GM23338 (cell line): ENCODE results near the gene ARID1B. TPM values are rescaled to one million over a fixed set of nuclear protein-coding genes. Genes with fewer than 3 reads are reported as not detected.

ENCODE experiments used
- ATAC-seq: fragments of 200-7000 bp; cut with Tn5 transposase; 3 replicates; pipeline ENCODE4 v1.9.1; 2020
- DNase-seq: peaks from one replicate; pipeline ENCODE4 v3.0.0-alpha.2; 2015; ENCODE audit warnings: low spot score
- H2AFZ ChIP-seq: fragments of 200-600 bp; sonication (generic); 2 replicates; pipeline ENCODE4 v1.8.0; 2016; ENCODE audit warnings: antibody characterized with exemption, mild to moderate bottlenecking, moderate library complexity
- H3F3A ChIP-seq: fragments of 200-600 bp; sonication (generic); replicated peaks from 2 replicates; pipeline ENCODE4 v1.8.0; 2017; ENCODE audit warnings: antibody characterized with exemption, mixed run types, low read depth
- H3K27ac ChIP-seq: fragments of 200-600 bp; sonication (generic); 2 replicates; pipeline ENCODE4 v1.6.1; 2016; ENCODE audit warnings: low read depth
- H3K27me3 ChIP-seq: fragments of 200-600 bp; sonication (generic); 2 replicates; pipeline ENCODE4 v1.8.0; 2016; ENCODE audit warnings: mild to moderate bottlenecking, mixed run types, moderate library complexity; ENCODE audit not compliant: insufficient read depth
- H3K36me3 ChIP-seq: fragments of 200-600 bp; sonication (generic); 2 replicates; pipeline ENCODE4 v1.8.0; 2016; ENCODE audit warnings: mild to moderate bottlenecking; ENCODE audit not compliant: insufficient read depth
- H3K4me1 ChIP-seq: fragments of 200-600 bp; sonication (generic); 2 replicates; pipeline ENCODE4 v1.8.0; 2016; ENCODE audit warnings: mild to moderate bottlenecking, moderate library complexity; ENCODE audit not compliant: insufficient read depth
- H3K4me2 ChIP-seq: fragments of 200-600 bp; sonication (generic); 2 replicates; pipeline ENCODE4 v1.7.1; 2017; ENCODE audit warnings: mixed run types
- H3K4me3 ChIP-seq: fragments of 200-600 bp; sonication (generic); 2 replicates; pipeline ENCODE4 v1.6.1; 2016; ENCODE audit warnings: mixed run types
- H3K79me2 ChIP-seq: fragments of 200-600 bp; sonication (generic); replicated peaks from 2 replicates; pipeline ENCODE4 v1.8.0; 2017; ENCODE audit warnings: mild to moderate bottlenecking; ENCODE audit not compliant: insufficient read depth
- H3K9me2 ChIP-seq: fragments of 200-600 bp; sonication (generic); 2 replicates; pipeline ENCODE4 v1.8.0; 2017; ENCODE audit not compliant: insufficient read depth
- H4K20me1 ChIP-seq: fragments of 200-600 bp; sonication (generic); replicated peaks from 2 replicates; pipeline ENCODE4 v1.8.0; 2017; ENCODE audit warnings: mild to moderate bottlenecking; ENCODE audit not compliant: insufficient read depth
- H3K27ac Mint-ChIP-seq: 2 replicates; pipeline ENCODE4 v1.8.0; 2020; ENCODE audit warnings: inconsistent platforms, mild to moderate bottlenecking, moderate library complexity, mixed read lengths
- H3K27me3 Mint-ChIP-seq: 3 replicates; pipeline ENCODE4 v1.8.0; 2022; ENCODE audit warnings: low read depth, mild to moderate bottlenecking, moderate library complexity, mixed read lengths, inconsistent platforms; ENCODE audit not compliant: insufficient read depth, poor library complexity
- H3K36me3 Mint-ChIP-seq: 3 replicates; pipeline ENCODE4 v1.8.0; 2021; ENCODE audit warnings: low read depth, mild to moderate bottlenecking, inconsistent platforms, moderate library complexity, mixed read lengths
- H3K4me1 Mint-ChIP-seq: 3 replicates; pipeline ENCODE4 v1.8.0; 2020; ENCODE audit warnings: mild to moderate bottlenecking, inconsistent platforms, mixed read lengths
- H3K4me3 Mint-ChIP-seq: 3 replicates; pipeline ENCODE4 v1.8.0; 2021; ENCODE audit warnings: moderate library complexity, mild to moderate bottlenecking, inconsistent platforms, mixed read lengths
- H3K9me3 Mint-ChIP-seq: 3 replicates; pipeline ENCODE4 v1.8.0; 2020; ENCODE audit warnings: moderate library complexity, mild to moderate bottlenecking, inconsistent platforms, mixed read lengths
- CREB1 ChIP-seq: fragments of 250-450 bp; sonication (Bioruptor Pico); IDR thresholded peaks from 2 replicates; pipeline ENCODE4 v1.5.0; 2020; ENCODE audit warnings: low read depth, mild to moderate bottlenecking, moderate library complexity
- EZH2 ChIP-seq: fragments of 200-600 bp; sonication (generic); IDR thresholded peaks from one replicate; pipeline ENCODE4 v1.8.0; 2017; ENCODE audit warnings: antibody characterized with exemption, mild to moderate bottlenecking, low read depth; ENCODE audit not compliant: unreplicated experiment
- EZH2phosphoT487 ChIP-seq: fragments of 200-600 bp; sonication (generic); IDR thresholded peaks from one replicate; pipeline ENCODE4 v1.8.1; 2018; ENCODE audit warnings: antibody characterized with exemption; ENCODE audit not compliant: unreplicated experiment
- JUNB ChIP-seq: IDR thresholded peaks from one replicate; pipeline ENCODE4 v1.6.1; 2016; ENCODE audit warnings: antibody characterized with exemption; ENCODE audit not compliant: unreplicated experiment
- NANOG ChIP-seq: IDR thresholded peaks from 2 replicates; pipeline ENCODE4 v1.6.1; 2016; ENCODE audit warnings: antibody characterized with exemption, borderline replicate concordance
- POLR2AphosphoS5 ChIP-seq: IDR thresholded peaks from 2 replicates; pipeline ENCODE4 v1.6.1; 2016; ENCODE audit warnings: antibody characterized with exemption, low read depth
- ZNF114 ChIP-seq: fragments of 250-450 bp; sonication (Bioruptor Pico); IDR thresholded peaks from 2 replicates; pipeline ENCODE4 v1.5.0; 2020; ENCODE audit warnings: mild to moderate bottlenecking, moderate library complexity
- ZNF331 ChIP-seq: fragments of 250-450 bp; sonication (Bioruptor Pico); IDR thresholded peaks from 2 replicates; pipeline ENCODE4 v1.5.0; 2020; ENCODE audit warnings: low read depth, mild to moderate bottlenecking, moderate library complexity
- polyA plus RNA-seq: library from polyadenylated mRNA; unstranded; fragments of >200 nt; fragmentation: Nextera tagmentation; extraction: Ambion mirVana; gene quantifications from 2 replicates; pipeline ENCODE4 v1.2.1, GENCODE V29; 2016
- total RNA-seq: library from RNA; depleted of rRNA; stranded (reverse); fragments of >200 nt; shearing (Covaris generic); gene quantifications from 2 replicates; pipeline ENCODE4 v1.2.3, GENCODE V29; 2014
- TF ChIP-seq, protein P1 (sequence below): IDR thresholded peaks from one replicate; pipeline ENCODE4 v1.6.1; 2018; ENCODE audit warnings: antibody characterized with exemption; ENCODE audit not compliant: unreplicated experiment
- TF ChIP-seq, protein P2 (sequence below): fragments of 250-450 bp; sonication (Bioruptor Pico); IDR thresholded peaks from 2 replicates; pipeline ENCODE4 v1.5.0; 2020; ENCODE audit warnings: mild to moderate bottlenecking, moderate library complexity
- TF ChIP-seq, protein P3 (sequence below): IDR thresholded peaks from 2 replicates; pipeline ENCODE4 v1.6.1; 2016; ENCODE audit warnings: antibody characterized with exemption

ARID1B gene
- total and polyA plus RNA-seq, 2 experiments from 2014 or later = 59.3 to 72.2 TPM

DNA sequence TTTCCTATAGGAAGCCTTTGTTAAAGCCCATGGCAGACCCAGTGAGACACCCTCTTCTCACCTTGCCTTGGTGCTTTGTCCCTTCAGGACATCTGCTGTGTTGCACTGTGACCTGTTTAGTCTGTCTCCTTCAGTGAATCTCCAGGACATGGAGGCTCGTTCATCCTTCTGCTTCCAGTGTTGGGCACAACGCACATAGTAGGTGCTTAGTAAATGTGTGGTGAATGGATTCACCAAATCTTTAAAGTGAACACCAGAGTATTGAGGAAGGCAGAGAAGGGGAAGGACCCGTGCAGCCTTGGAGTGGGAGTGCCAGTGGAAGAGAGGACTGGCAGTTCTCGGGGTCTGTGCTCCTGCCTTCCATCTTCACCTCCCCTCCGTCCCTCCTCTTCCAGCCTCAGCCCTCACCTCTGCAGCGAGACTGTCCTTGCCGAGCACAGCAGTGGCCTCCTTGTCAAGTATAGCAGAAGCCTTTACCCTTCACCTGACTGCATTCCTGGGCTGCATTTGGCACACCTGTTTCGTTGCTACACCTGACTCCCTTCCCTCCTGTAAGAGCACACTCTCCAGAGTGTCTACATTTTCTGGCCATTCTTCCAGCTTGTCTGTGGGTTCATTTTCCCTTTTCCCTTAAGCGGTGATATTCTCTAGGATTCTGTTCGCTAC lies 49.2 kb downstream of the ARID1B start:
- no peak overlapping the region for H3K4me3 ChIP-seq
- H3K27ac Mint-ChIP-seq = no peak overlapping the region
- H3K9me2 ChIP-seq = no peaks in the 10 kb centered on the region
- 0 out of 2 replicates have a peak overlapping the region, but pooled peaks have one; percentile 31 for H3K4me2 ChIP-seq
- H3K79me2 ChIP-seq = peaks cover 100% of the 10 kb centered on the region
- no peaks in the 10 kb centered on the region for H3K27me3 ChIP-seq
- no peaks in the 10 kb centered on the region for H3K36me3 ChIP-seq
- ATAC-seq (peak; percentile 51), DNase-seq (peak; percentile 55)
- TF ChIP-seq CREB1 (no peak), POLR2AphosphoS5 (no peak), JUNB (no peak), NANOG (no peak), EZH2 (no peak), ZNF114 (CRISPR knock-in tag) (no peak), EZH2phosphoT487 (no peak), ZNF331 (no peak)
- TF ChIP-seq, protein P1, sequence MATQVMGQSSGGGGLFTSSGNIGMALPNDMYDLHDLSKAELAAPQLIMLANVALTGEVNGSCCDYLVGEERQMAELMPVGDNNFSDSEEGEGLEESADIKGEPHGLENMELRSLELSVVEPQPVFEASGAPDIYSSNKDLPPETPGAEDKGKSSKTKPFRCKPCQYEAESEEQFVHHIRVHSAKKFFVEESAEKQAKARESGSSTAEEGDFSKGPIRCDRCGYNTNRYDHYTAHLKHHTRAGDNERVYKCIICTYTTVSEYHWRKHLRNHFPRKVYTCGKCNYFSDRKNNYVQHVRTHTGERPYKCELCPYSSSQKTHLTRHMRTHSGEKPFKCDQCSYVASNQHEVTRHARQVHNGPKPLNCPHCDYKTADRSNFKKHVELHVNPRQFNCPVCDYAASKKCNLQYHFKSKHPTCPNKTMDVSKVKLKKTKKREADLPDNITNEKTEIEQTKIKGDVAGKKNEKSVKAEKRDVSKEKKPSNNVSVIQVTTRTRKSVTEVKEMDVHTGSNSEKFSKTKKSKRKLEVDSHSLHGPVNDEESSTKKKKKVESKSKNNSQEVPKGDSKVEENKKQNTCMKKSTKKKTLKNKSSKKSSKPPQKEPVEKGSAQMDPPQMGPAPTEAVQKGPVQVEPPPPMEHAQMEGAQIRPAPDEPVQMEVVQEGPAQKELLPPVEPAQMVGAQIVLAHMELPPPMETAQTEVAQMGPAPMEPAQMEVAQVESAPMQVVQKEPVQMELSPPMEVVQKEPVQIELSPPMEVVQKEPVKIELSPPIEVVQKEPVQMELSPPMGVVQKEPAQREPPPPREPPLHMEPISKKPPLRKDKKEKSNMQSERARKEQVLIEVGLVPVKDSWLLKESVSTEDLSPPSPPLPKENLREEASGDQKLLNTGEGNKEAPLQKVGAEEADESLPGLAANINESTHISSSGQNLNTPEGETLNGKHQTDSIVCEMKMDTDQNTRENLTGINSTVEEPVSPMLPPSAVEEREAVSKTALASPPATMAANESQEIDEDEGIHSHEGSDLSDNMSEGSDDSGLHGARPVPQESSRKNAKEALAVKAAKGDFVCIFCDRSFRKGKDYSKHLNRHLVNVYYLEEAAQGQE = no peak
- TF ChIP-seq, protein P2, sequence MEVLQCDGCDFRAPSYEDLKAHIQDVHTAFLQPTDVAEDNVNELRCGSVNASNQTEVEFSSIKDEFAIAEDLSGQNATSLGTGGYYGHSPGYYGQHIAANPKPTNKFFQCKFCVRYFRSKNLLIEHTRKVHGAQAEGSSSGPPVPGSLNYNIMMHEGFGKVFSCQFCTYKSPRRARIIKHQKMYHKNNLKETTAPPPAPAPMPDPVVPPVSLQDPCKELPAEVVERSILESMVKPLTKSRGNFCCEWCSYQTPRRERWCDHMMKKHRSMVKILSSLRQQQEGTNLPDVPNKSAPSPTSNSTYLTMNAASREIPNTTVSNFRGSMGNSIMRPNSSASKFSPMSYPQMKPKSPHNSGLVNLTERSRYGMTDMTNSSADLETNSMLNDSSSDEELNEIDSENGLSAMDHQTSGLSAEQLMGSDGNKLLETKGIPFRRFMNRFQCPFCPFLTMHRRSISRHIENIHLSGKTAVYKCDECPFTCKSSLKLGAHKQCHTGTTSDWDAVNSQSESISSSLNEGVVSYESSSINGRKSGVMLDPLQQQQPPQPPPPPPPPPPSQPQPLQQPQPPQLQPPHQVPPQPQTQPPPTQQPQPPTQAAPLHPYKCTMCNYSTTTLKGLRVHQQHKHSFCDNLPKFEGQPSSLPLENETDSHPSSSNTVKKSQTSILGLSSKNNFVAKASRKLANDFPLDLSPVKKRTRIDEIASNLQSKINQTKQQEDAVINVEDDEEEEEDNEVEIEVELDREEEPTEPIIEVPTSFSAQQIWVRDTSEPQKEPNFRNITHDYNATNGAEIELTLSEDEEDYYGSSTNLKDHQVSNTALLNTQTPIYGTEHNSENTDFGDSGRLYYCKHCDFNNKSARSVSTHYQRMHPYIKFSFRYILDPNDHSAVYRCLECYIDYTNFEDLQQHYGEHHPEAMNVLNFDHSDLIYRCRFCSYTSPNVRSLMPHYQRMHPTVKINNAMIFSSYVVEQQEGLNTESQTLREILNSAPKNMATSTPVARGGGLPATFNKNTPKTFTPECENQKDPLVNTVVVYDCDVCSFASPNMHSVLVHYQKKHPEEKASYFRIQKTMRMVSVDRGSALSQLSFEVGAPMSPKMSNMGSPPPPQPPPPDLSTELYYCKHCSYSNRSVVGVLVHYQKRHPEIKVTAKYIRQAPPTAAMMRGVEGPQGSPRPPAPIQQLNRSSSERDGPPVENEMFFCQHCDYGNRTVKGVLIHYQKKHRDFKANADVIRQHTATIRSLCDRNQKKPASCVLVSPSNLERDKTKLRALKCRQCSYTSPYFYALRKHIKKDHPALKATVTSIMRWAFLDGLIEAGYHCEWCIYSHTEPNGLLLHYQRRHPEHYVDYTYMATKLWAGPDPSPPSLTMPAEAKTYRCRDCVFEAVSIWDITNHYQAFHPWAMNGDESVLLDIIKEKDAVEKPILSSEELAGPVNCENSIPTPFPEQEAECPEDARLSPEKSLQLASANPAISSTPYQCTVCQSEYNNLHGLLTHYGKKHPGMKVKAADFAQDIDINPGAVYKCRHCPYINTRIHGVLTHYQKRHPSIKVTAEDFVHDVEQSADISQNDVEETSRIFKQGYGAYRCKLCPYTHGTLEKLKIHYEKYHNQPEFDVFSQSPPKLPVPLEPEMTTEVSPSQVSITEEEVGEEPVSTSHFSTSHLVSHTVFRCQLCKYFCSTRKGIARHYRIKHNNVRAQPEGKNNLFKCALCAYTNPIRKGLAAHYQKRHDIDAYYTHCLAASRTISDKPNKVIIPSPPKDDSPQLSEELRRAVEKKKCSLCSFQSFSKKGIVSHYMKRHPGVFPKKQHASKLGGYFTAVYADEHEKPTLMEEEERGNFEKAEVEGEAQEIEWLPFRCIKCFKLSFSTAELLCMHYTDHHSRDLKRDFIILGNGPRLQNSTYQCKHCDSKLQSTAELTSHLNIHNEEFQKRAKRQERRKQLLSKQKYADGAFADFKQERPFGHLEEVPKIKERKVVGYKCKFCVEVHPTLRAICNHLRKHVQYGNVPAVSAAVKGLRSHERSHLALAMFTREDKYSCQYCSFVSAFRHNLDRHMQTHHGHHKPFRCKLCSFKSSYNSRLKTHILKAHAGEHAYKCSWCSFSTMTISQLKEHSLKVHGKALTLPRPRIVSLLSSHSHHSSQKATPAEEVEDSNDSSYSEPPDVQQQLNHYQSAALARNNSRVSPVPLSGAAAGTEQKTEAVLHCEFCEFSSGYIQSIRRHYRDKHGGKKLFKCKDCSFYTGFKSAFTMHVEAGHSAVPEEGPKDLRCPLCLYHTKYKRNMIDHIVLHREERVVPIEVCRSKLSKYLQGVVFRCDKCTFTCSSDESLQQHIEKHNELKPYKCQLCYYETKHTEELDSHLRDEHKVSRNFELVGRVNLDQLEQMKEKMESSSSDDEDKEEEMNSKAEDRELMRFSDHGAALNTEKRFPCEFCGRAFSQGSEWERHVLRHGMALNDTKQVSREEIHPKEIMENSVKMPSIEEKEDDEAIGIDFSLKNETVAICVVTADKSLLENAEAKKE (CRISPR knock-in tag) = no peak
- TF ChIP-seq, protein P3, sequence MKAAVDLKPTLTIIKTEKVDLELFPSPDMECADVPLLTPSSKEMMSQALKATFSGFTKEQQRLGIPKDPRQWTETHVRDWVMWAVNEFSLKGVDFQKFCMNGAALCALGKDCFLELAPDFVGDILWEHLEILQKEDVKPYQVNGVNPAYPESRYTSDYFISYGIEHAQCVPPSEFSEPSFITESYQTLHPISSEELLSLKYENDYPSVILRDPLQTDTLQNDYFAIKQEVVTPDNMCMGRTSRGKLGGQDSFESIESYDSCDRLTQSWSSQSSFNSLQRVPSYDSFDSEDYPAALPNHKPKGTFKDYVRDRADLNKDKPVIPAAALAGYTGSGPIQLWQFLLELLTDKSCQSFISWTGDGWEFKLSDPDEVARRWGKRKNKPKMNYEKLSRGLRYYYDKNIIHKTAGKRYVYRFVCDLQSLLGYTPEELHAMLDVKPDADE = no peak
- H3K4me3 Mint-ChIP-seq = peak overlapping the region; percentile 16; the same call in 1 of the 3 replicates
- peak overlapping the region; percentile 56; the same call in 1 of the 2 replicates for H3K27ac ChIP-seq
- H3K27me3 Mint-ChIP-seq = peaks cover 7% of the 10 kb centered on the region
- H3K4me1 ChIP-seq = peaks cover 18% of the 10 kb centered on the region; the same call in 1 of the 2 replicates
- peaks cover 65% of the 10 kb centered on the region for H3K4me1 Mint-ChIP-seq
- H2AFZ ChIP-seq = no peak overlapping the region
- peaks cover 74% of the 10 kb centered on the region for H4K20me1 ChIP-seq
- H3K36me3 Mint-ChIP-seq = peaks cover 4% of the 10 kb centered on the region; the same call in 1 of the 3 replicates
- H3F3A ChIP-seq = no peaks in the 10 kb centered on the region
- no peaks in the 10 kb centered on the region for H3K9me3 Mint-ChIP-seq
